Measurements from ENCODE around the gene CAB39L. TPM values are rescaled to one million over a fixed set of nuclear protein-coding genes. Genes with fewer than 3 reads are reported as not detected.

CAB39L gene
- total RNA-seq, 1 donor from 2014 or later, result 10.7 TPM

- no peak for DNase-seq (ENCODE audit: low read depth, low spot score)
- no peaks in the 10 kb centered on the region for H3K27me3 Mint-ChIP-seq (ENCODE audit: low read depth)
- no peak overlapping the region for H3K27ac Mint-ChIP-seq (ENCODE audit: unreplicated experiment)
- no peaks in the 10 kb centered on the region for H3K36me3 Mint-ChIP-seq (ENCODE audit: low read depth)
- H3K4me3 Mint-ChIP-seq, result no peak overlapping the region
- no peaks in the 10 kb centered on the region for H3K4me1 Mint-ChIP-seq
- H3K9me3 Mint-ChIP-seq, result no peaks in the 10 kb centered on the region
- no peak for TF ChIP-seq CTCF (conservative IDR thresholded peaks at IDR 0.05)
Observed at GRCh38 chr13:49450105-49450819, 6.4 kb upstream of the CAB39L start.

- Mint-ChIP-seq H3K27me3 (ENCODE audit: low read depth) (no peaks in the 10 kb centered on the region), H3K27ac (ENCODE audit: unreplicated experiment) (no peak overlapping the region), H3K4me3 (no peak overlapping the region), H3K9me3 (no peaks in the 10 kb centered on the region), H3K4me1 (peaks cover 12% of the 10 kb centered on the region), H3K36me3 (ENCODE audit: low read depth) (no peaks in the 10 kb centered on the region)
- no peak for TF ChIP-seq CTCF (conservative IDR thresholded peaks at IDR 0.05)
- no peak for DNase-seq (ENCODE audit: low read depth, low spot score)
Observed at GRCh38 chr13:49448753-49449152, 4.9 kb upstream of the CAB39L start.

- TF ChIP-seq CTCF (conservative IDR thresholded peaks at IDR 0.05), result no peak
- peak overlapping the region; percentile 82 for H3K4me3 Mint-ChIP-seq
- no peak overlapping the region for H3K27ac Mint-ChIP-seq (ENCODE audit: unreplicated experiment)
- no peaks in the 10 kb centered on the region for H3K36me3 Mint-ChIP-seq (ENCODE audit: low read depth)
- H3K4me1 Mint-ChIP-seq, result peaks cover 20% of the 10 kb centered on the region
- H3K27me3 Mint-ChIP-seq (ENCODE audit: low read depth), result no peaks in the 10 kb centered on the region
- DNase-seq (ENCODE audit: low read depth, low spot score), result no peak
- H3K9me3 Mint-ChIP-seq, result no peaks in the 10 kb centered on the region
Observed at GRCh38 chr13:49446473-49446872, 2.6 kb upstream of the CAB39L start.

GRCh38 chr13:49444524-49445395 lies 896 bp upstream of the CAB39L start:
- peak overlapping the region; percentile 97 for H3K4me3 Mint-ChIP-seq

GRCh38 chr13:49443357-49443703 lies 534 bp downstream of the CAB39L start:
- Mint-ChIP-seq H3K27ac (ENCODE audit: unreplicated experiment) (peak overlapping the region; percentile 98), H3K4me3 (peak overlapping the region; percentile 97), H3K36me3 (ENCODE audit: low read depth) (no peaks in the 10 kb centered on the region), H3K4me1 (peaks cover 20% of the 10 kb centered on the region), H3K27me3 (ENCODE audit: low read depth) (no peaks in the 10 kb centered on the region), H3K9me3 (no peaks in the 10 kb centered on the region)
- no peak for TF ChIP-seq CTCF (conservative IDR thresholded peaks at IDR 0.05)
- no peak for DNase-seq (ENCODE audit: low read depth, low spot score)

More at GRCh38 chr13:49444524-49445395, 896 bp upstream of the CAB39L start:
- DNase-seq (ENCODE audit: low read depth, low spot score), result no peak
- H3K27ac Mint-ChIP-seq (ENCODE audit: unreplicated experiment), result no peak overlapping the region
- no peaks in the 10 kb centered on the region for H3K27me3 Mint-ChIP-seq (ENCODE audit: low read depth)
- TF ChIP-seq CTCF (conservative IDR thresholded peaks at IDR 0.05), result no peak
- peaks cover 20% of the 10 kb centered on the region for H3K4me1 Mint-ChIP-seq
- H3K9me3 Mint-ChIP-seq, result no peaks in the 10 kb centered on the region
- H3K36me3 Mint-ChIP-seq (ENCODE audit: low read depth), result no peaks in the 10 kb centered on the region

Measured in neural crest cell (in vitro differentiated cells).